HG03045 (cell line): ENCODE data around the gene HOOK1.

Experiments
- ATAC-seq: cut with Tn5 transposase; IDR thresholded peaks from one replicate; pipeline ENCODE4 v1.9.1; 2021; ENCODE audit warnings: mild to moderate bottlenecking, moderate library complexity; ENCODE audit not compliant: unreplicated experiment

The HOOK1 gene

DNA sequence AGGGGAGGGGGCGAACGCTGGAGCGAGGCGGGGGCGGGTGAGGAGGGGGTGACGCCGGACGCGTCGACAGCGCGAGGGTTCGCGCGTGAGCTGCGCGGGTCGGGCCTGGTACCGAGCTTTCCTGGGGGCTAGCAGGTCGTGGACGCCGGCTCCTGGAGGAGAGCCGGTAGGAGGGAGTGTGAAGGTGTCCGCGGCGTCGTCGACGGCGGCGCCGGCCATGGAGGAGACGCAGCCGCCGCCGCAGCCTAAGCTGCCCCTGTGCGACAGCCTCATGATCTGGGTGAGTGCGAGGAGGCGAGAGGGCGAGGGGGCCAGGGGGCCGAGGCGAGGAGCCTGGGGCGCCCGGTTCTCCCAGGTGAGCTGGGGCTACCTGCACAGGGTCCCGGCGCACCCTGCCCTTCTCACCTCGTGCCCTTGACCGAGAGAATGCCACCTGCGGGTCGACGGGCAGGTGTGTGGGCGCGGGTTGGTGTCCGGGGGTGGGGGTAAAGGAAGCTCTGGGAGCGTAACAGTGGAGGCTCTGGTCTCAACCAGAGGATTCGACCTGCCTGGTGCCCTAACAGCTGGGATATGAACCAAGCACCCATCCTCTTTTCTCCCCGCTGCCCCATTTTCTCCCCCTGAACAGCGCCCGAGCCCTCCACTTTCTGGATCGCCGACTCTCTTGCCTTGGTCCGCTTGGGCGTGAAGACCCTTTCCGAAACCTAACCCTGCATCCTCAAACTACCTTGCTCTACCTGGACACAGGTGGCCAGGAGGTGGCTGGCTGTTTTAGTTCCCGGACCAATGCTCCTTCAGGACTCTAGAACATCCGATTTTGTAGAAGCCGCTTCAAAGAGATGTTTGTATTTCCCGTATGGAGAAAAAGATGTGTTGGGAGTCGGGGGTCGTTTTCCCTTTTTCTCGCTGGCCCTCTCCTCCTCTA, at the start of gene HOOK1:
TSS of gene HOOK1 (plus strand) at position 49 of the 925 bp plus-strand sequence. CDS start at position 218, 169 bp downstream.
- peak; percentile 26 for ATAC-seq

DNA sequence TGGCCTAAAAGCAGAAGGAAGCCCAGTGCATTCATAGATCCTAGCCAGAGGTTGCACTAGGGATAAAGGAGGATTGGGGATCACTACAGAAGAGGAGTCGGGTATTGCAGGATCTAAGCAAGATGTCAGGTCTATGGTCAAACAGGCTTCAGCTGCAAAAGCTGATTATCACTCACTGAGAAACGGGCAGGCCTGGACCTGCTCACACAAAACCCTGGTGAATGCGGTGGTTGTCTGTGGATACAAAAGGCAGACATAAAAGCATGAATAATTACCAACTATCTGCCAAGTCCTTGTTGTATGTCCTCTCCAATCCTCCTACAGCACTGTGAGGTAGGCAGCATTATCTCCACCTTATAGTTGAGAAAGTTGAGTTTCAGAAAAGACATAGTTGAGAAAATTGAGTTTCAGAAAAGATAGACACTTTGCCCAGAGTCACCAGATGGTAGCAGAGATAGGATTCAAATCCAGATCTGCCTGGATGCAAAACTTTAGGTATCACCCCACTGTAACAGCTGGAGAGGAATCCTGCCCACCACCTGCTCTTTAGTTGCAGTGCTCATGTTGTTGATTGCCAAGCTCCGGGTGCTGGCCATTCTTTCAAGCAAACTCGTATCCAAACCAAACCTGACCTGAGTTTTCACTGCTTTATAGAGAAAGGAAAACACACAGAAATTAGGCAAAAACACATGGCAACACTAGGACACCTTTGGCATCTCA, 49.6 kb upstream of the HOOK1 start:
- ATAC-seq, result no peak

GRCh38 chr1:59766227-59766855, 48.4 kb upstream of the HOOK1 start:
- ATAC-seq, result no peak

- no peak for ATAC-seq
These were observed 47.6 kb upstream of the HOOK1 start for GRCh38 chr1:59767119-59767518.

DNA sequence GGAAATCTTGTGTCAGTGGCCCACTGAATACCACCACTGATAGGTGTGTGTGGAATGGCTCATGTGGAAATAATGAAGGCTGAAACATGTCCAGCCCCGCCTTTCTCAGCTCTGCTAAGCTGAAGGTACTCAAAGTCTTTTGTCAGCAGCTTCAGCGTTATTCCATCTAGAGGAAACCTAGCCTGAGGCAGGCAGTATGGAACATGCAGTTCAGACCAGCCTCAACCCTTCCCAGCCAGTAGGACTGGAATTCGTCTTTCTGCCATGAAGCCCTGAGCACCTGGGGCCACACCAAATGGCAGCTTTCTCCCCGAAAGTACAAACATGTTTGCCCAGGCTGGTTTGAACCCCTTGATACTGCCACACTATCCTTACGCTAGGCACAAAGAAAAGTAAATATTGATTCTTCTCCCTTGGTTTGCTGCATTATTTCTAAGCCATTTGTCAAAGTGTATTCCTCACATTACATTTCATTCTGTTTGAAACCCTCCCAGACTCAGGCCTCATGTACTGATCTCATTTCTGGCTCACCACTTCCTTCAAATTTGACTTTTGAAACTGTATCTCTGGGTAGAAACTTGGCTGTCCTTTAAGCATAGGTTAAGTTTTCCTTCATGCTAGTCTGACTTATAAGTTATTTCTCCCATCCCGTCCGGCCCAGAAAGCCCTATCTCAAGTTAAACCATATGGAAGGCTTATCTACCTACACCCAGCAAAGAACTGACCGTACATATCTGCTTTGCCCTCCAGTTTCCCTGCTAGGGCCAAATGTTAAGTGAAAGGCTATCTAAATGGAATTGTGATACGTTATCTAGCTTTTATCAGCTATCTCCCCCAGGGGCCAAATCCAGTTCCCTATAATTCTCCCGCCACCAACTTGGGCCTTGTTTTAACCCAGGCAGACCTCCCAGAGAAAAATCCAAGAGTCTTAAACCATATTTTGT, 45.7 kb upstream of the HOOK1 start:
- ATAC-seq, result no peak

GRCh38 chr1:59769736-59770095, 45.0 kb upstream of the HOOK1 start:
- no peak for ATAC-seq

DNA sequence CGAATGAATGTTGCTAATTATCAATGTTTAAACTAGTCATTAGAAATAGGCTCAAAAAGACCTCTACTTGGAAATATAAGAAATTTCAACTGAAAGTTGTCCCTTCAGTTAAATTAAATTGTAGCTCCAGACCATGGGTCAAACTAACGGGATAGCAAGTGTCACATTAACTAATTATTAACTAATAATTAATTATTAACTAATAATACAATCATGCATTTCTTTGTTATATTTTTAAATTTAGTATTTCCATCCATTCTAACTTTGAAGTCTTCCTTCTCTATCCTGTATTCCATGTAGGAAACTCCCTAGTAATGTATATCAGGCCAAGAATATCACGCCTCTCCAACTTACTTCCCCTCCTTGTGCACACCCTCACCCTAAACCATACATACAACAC, 43.4 kb upstream of the HOOK1 start:
- no peak for ATAC-seq

- ATAC-seq, result no peak
These were observed 39.3 kb upstream of the HOOK1 start for GRCh38 chr1:59775480-59775879.

- ATAC-seq, result no peak
These were observed 37.5 kb upstream of the HOOK1 start for GRCh38 chr1:59776960-59777852.

DNA sequence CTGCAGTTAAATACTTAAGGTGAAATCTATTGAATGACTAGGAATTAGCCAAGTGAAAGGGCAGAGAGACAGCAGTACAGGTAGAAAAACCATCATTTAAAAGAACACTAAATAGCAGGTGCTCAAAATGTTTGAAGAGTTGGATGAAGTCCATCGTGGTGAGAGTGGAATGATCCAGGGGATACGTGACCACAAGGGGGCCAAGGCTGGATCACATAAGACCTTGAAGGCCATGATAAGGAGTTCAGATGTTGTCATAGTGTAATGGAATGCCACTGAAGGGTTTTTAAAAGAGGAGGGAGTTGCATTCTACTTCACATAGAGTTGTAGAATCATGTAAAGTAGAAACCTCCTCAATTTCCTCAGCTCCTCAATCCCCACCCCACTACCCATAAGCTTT, 34.8 kb upstream of the HOOK1 start:
- no peak for ATAC-seq

GRCh38 chr1:59788825-59789224, 25.9 kb upstream of the HOOK1 start:
- no peak for ATAC-seq

DNA sequence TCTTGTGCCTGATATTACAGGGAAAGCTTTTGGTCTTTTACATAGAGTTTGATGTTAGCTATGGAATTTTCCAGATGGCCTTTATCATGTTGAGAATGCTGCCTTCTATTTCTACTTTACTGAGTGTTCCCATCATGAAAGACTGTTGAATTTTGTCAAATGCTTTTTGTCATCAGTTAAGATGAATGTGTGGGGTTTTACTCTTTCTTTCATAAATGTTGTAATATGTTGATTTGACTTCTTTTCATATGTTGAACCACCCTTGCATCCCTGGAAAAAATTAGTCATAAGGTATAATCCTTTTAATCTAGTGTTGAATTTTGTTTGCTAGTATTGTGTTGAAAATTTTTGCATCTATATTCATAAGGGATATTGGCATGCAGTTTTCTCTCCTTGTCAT, 16.1 kb upstream of the HOOK1 start:
- ATAC-seq, result no peak

GRCh38 chr1:59803458-59804038, 11.2 kb upstream of the HOOK1 start:
- no peak for ATAC-seq

DNA sequence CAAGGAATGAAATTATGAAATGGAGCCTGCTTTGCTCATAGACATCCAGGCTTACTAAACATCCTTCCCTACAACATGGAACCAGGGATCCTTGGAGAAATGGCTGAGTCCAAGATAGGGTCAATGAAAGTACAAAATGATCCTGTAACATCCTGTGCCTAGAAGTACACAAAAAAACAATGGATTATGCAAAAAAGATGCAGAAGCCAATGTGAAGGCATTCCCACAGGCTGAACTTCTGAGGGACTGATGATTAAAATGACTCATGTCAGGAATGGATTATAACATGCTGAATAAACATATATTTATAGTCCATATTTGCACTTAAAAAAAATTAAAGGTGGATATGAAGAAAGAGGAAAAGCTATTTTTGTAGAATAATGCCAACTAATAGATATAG, 10.4 kb upstream of the HOOK1 start:
- no peak for ATAC-seq

GRCh38 chr1:59805554-59805953, 9.2 kb upstream of the HOOK1 start:
- ATAC-seq, result no peak

DNA sequence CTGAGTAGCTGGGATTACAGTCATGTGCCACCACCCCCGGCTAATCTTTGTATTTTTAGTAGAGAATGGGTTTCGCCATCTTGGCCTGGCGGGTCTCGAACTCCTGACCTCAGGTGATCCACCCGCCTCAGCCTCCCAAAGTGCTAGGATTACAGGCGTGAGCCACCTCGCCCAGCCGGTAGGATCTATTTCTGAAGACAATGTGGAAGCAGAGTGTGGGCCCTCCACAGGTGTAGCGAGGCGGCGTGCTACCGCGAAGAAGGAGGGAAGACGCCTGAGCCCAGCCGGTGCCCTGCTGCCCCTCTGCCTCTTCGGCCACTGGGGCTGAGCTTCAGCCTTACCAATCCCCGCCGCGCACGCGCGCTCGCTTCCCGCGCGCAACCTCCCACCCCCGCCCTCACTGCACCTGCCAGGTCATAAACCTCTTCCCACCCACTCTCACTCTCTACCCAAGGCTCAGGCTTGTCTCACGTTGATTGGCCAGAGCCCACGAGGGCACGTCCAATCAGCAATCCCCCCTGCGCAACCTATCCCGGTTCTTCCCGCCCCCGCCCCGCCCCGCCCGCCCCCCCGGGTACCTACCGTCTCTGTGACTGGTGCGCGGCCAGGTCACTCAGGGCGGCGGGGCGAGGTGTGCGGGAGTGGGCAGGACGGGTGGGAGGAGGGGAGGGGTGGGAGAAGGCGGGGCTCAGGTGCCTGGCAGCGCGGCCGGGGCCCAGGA, 409 bp upstream of the HOOK1 start:
- ATAC-seq, result peak; percentile 98

- ATAC-seq, result no peak
These were observed 1.1 kb downstream of the HOOK1 start for GRCh38 chr1:59815892-59816291.

GRCh38 chr1:59816318-59816878, 1.6 kb downstream of the HOOK1 start:
- no peak for ATAC-seq
